GM19438 (cell line): ENCODE results near the gene PRSS37.

ENCODE experiments used
- ATAC-seq: cut with Tn5 transposase; IDR thresholded peaks from one replicate; pipeline ENCODE4 v1.9.1; 2021; ENCODE audit warnings: low read depth; ENCODE audit not compliant: unreplicated experiment

The PRSS37 gene

DNA sequence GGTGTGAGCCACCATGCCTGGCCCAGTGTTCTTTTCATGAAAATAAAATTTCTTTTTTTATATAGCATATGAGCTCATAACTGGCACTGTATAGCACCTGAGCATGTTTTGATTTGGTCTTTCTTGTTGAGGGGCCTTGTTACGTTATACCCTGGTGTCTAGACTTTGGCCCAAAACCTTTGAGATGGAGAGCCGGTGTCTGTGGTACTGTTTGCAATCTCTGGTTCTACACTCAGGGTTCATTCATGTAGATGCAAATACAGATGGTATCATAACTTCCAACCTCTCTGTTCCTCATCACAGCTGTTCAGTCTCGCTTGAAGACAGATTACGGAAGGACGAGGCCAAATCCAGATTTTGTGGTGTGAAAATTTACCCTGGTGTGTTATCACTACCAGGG lies 51.4 kb downstream of the PRSS37 start, which contains the start of gene TAS2R5:
TSS of gene TAS2R5 (plus strand) at position 301 of the 400 bp plus-strand sequence. CDS start 145 bp downstream, outside the sequence.
- ATAC-seq: no peak

DNA sequence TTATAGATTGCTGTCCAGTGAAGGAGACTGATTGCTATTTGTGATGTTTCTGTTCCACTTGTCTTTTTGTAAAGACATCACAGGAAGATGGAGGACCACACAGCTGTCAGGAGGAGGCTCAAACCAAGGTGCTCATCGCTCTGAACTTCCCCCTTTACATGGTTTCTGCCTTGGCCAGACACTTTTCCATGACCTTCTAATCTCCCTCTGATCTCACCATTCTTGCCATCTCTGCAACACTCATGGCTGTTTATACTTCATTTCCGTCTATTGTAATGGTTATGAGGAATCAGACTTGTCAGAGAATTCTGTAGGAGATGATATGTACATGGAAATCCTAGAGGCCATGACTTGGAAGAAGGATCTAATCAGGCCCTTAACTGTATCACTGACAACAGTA lies 53.0 kb downstream of the PRSS37 start:
- no peak for ATAC-seq
